Adipocyte (in vitro differentiated cells): ENCODE data around the gene PYGO2.
A peak's percentile ranks its signal among the peaks of the same experiment; 100 is the strongest.

Experiments
- DNase-seq: peaks from one replicate; pipeline ENCODE4 v3.0.0-alpha.2; 2015; ENCODE audit warnings: low read depth
- H3K27me3 ChIP-seq: replicated peaks from 2 replicates; pipeline ENCODE4 v1.7.0; 2013; ENCODE audit warnings: mild to moderate bottlenecking, low read length, moderate library complexity; ENCODE audit not compliant: control insufficient read depth, insufficient read depth
- H3K36me3 ChIP-seq: 2 replicates; pipeline ENCODE4 v1.7.0; 2013; ENCODE audit warnings: low read length, mild to moderate bottlenecking, moderate library complexity; ENCODE audit not compliant: control insufficient read depth, insufficient read depth, severe bottlenecking
- H3K4me1 ChIP-seq: 2 replicates; pipeline ENCODE4 v1.7.0; 2013; ENCODE audit warnings: mild to moderate bottlenecking, low read length, moderate library complexity; ENCODE audit not compliant: control insufficient read depth, insufficient read depth
- H3K4me3 ChIP-seq: 2 replicates; pipeline ENCODE4 v1.7.0; 2013; ENCODE audit warnings: mild to moderate bottlenecking, low read length, moderate library complexity
- H3K9ac ChIP-seq: 2 replicates; pipeline ENCODE4 v1.7.0; 2013; ENCODE audit warnings: mild to moderate bottlenecking, low read length, moderate library complexity
- H3K9me3 ChIP-seq: 2 replicates; pipeline ENCODE4 v1.7.0; 2013; ENCODE audit warnings: mild to moderate bottlenecking, low read length, moderate library complexity; ENCODE audit not compliant: control insufficient read depth

The PYGO2 gene

GRCh38 chr1:154966111-154966510 is 4.5 kb upstream of the PYGO2 start:
- Histone ChIP-seq H3K27me3 (no peaks in the 10 kb centered on the region), H3K36me3 (peaks cover 60% of the 10 kb centered on the region), H3K9ac (peak overlapping the region; percentile 97), H3K4me3 (no peak overlapping the region), H3K4me1 (peaks cover 39% of the 10 kb centered on the region), H3K9me3 (no peaks in the 10 kb centered on the region)
- DNase-seq = no peak

GRCh38 chr1:154964359-154964758 is 2.8 kb upstream of the PYGO2 start:
- DNase-seq = no peak
- Histone ChIP-seq H3K4me3 (no peak overlapping the region), H3K4me1 (peaks cover 42% of the 10 kb centered on the region), H3K9ac (no peak overlapping the region), H3K36me3 (peaks cover 60% of the 10 kb centered on the region), H3K9me3 (no peaks in the 10 kb centered on the region), H3K27me3 (no peaks in the 10 kb centered on the region)

DNA sequence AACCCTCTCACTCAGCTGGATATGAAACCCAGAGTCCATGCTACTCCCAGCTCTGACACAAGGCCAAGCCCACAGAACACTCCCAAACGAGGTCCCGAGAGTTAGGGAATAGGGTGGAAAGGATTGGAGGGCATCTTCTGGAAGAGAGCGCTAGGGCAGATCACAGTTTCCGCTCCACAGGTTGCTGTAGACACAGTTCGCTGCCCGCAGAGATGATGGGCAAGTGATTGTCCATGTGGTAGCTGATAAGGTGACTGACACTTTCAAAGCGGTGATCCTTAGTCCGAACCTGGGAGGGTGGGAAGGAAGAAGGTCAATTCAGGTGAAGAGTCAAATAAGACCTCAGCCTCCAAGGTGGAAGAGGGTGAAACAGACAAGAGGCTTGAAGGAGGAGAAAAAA is 2.1 kb upstream of the PYGO2 start:
- DNase-seq = no peak
- peaks cover 35% of the 10 kb centered on the region for H3K4me1 ChIP-seq
- no peaks in the 10 kb centered on the region for H3K9me3 ChIP-seq
- no peaks in the 10 kb centered on the region for H3K27me3 ChIP-seq
- H3K36me3 ChIP-seq = peaks cover 62% of the 10 kb centered on the region
- peak overlapping the region; percentile 96 for H3K9ac ChIP-seq
- H3K4me3 ChIP-seq = no peak overlapping the region

GRCh38 chr1:154962795-154963330 is 1.3 kb upstream of the PYGO2 start:
- H3K27me3 ChIP-seq = no peaks in the 10 kb centered on the region
- H3K36me3 ChIP-seq = peaks cover 59% of the 10 kb centered on the region
- no peaks in the 10 kb centered on the region for H3K9me3 ChIP-seq
- peaks cover 27% of the 10 kb centered on the region for H3K4me1 ChIP-seq
- H3K4me3 ChIP-seq = peak overlapping the region; percentile 88
- DNase-seq = no peak
- H3K9ac ChIP-seq = peak overlapping the region; percentile 96

DNA sequence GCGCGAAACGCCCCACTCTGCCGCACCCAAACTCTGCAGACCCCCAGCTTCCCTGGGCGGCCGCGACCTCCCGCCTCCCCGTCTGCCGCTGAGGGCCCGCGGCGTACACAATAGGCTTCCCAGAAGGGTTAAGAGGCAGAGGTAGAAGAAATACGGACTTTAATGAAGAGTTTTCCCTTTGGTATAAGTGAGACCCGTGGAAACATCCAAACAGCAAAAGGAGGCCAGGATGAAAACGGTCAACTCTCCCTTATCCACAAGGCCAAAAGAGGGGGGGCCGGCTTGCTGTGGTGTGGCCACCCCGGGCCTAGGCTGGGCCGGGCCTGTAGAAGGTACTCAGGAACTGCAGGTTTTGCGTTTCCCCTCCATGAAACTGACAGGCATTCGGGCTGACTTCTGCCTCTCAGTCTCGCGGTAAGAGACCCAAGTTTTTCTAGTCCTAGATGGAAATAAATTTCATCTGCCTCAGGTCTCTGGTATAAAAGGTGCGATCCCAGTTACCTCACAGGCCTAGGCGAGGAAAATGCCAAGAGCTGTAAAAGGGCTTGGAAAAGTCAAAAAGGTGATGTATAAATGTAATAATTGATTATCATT is 671 bp upstream of the PYGO2 start:
- H3K4me1 ChIP-seq = peaks cover 22% of the 10 kb centered on the region
- peak overlapping the region; percentile 88 for H3K4me3 ChIP-seq
- H3K9me3 ChIP-seq = no peaks in the 10 kb centered on the region
- H3K36me3 ChIP-seq = peaks cover 53% of the 10 kb centered on the region
- peak; percentile 46 for DNase-seq
- peak overlapping the region; percentile 96 for H3K9ac ChIP-seq
- H3K27me3 ChIP-seq = no peaks in the 10 kb centered on the region

- Histone ChIP-seq H3K4me3 (peak overlapping the region; percentile 88), H3K27me3 (no peaks in the 10 kb centered on the region), H3K9me3 (no peaks in the 10 kb centered on the region), H3K36me3 (peaks cover 36% of the 10 kb centered on the region), H3K4me1 (peaks cover 28% of the 10 kb centered on the region), H3K9ac (peak overlapping the region; percentile 96)
- DNase-seq = no peak
These were observed 991 bp downstream of the PYGO2 start for GRCh38 chr1:154960446-154961136.

- no peak for DNase-seq
- no peak overlapping the region for H3K9ac ChIP-seq
- H3K27me3 ChIP-seq = no peaks in the 10 kb centered on the region
- peaks cover 30% of the 10 kb centered on the region for H3K4me1 ChIP-seq
- H3K36me3 ChIP-seq = peaks cover 24% of the 10 kb centered on the region
- H3K4me3 ChIP-seq = no peak overlapping the region
- H3K9me3 ChIP-seq = no peaks in the 10 kb centered on the region
These were observed 2.2 kb downstream of the PYGO2 start for GRCh38 chr1:154959426-154959780.

GRCh38 chr1:154958681-154959425 is 2.7 kb downstream of the PYGO2 start:
- H3K27me3 ChIP-seq = no peaks in the 10 kb centered on the region
- H3K4me3 ChIP-seq = no peak overlapping the region
- H3K36me3 ChIP-seq = peaks cover 19% of the 10 kb centered on the region
- DNase-seq = no peak
- H3K4me1 ChIP-seq = peaks cover 30% of the 10 kb centered on the region
- no peaks in the 10 kb centered on the region for H3K9me3 ChIP-seq
- no peak overlapping the region for H3K9ac ChIP-seq

DNA sequence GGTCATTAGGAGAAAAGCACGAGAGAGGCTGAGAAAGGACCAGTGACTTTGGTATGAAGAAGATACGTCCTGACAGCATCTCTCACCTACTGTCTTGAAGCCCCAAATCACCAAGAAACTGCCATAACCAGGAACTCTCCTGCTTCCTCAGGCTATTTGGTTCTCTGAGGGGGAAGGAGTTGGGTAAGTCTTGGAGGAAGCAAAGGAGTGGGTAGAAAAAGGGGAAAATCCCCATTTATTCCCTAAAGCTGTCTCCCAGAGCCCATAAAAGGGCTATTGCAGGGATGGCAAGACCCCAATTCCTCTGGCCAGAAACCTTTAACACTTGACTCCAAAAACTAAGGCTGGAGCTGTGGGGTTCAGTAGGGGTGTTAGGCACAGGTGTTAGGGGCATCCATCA is 3.5 kb downstream of the PYGO2 start:
- Histone ChIP-seq H3K36me3 (peaks cover 11% of the 10 kb centered on the region), H3K4me1 (peaks cover 30% of the 10 kb centered on the region), H3K27me3 (no peaks in the 10 kb centered on the region), H3K9ac (no peak overlapping the region), H3K4me3 (no peak overlapping the region), H3K9me3 (no peaks in the 10 kb centered on the region)
- DNase-seq = no peak

- H3K36me3 ChIP-seq = peaks cover 4% of the 10 kb centered on the region
- no peaks in the 10 kb centered on the region for H3K27me3 ChIP-seq
- H3K9me3 ChIP-seq = no peaks in the 10 kb centered on the region
- no peak for DNase-seq
- no peak overlapping the region for H3K4me3 ChIP-seq
- peak overlapping the region; percentile 86 for H3K9ac ChIP-seq
- peaks cover 26% of the 10 kb centered on the region for H3K4me1 ChIP-seq
These were observed 4.4 kb downstream of the PYGO2 start for GRCh38 chr1:154957091-154957657.

- Histone ChIP-seq H3K9me3 (no peaks in the 10 kb centered on the region), H3K4me3 (peak overlapping the region; percentile 87), H3K27me3 (no peaks in the 10 kb centered on the region), H3K4me1 (peaks cover 26% of the 10 kb centered on the region), H3K36me3 (peaks cover 4% of the 10 kb centered on the region), H3K9ac (peak overlapping the region; percentile 86)
- DNase-seq = no peak
These were observed 5.0 kb downstream of the PYGO2 start for GRCh38 chr1:154956544-154956941.
